ENCODE data around the gene OR14A2.
"Not testable (repeated sequence)": the region's sequence is repeated elsewhere in the genome, so short reads cannot be mapped to it uniquely, and the experiment has no call there.

OR14A2 gene
- total RNA-seq = 0 reads per million in 2 donors

GRCh38 chr1:247748041-247748440 lies at the start of gene OR14A2:
TSS of gene OR14A2 (minus strand) at chr1:247748141.
- DNase-seq = no peak

GRCh38 chr1:247797518-247797917 lies 49.6 kb upstream of the OR14A2 start:
- no peak for DNase-seq

- no peak for DNase-seq
These were observed 21.7 kb upstream of the OR14A2 start for GRCh38 chr1:247769603-247770002.

GRCh38 chr1:247760456-247760855 lies 12.5 kb upstream of the OR14A2 start, which contains the start of gene OR1C1:
TSS of gene OR1C1 (minus strand) at chr1:247760556. CDS start at chr1:247758406, 2,150 bp downstream.
- no peak for DNase-seq

- not testable (repeated sequence) for DNase-seq
These were observed 6.4 kb upstream of the OR14A2 start for GRCh38 chr1:247754311-247754710.

- DNase-seq = no peak
These were observed 1.9 kb upstream of the OR14A2 start for GRCh38 chr1:247749870-247750269.

GRCh38 chr1:247747616-247748015 lies 325 bp downstream of the OR14A2 start:
- DNase-seq = no peak

- no peak for DNase-seq
These were observed 1.5 kb downstream of the OR14A2 start for GRCh38 chr1:247746391-247746935.

- not testable (repeated sequence) for DNase-seq
These were observed 5.7 kb downstream of the OR14A2 start for GRCh38 chr1:247742215-247742760.

- no peak for DNase-seq
These were observed 6.2 kb downstream of the OR14A2 start for GRCh38 chr1:247741756-247742155.

- no peak for DNase-seq
These were observed 7.2 kb downstream of the OR14A2 start for GRCh38 chr1:247740721-247741120.

GRCh38 chr1:247738315-247738714 lies 9.6 kb downstream of the OR14A2 start, which contains the start of gene OR14K1:
TSS of gene OR14K1 (plus strand) at chr1:247738615. CDS start at chr1:247738615, 0 bp downstream.
- no peak for DNase-seq

GRCh38 chr1:247721222-247721621 lies 26.7 kb downstream of the OR14A2 start:
- DNase-seq = no peak

- DNase-seq = no peak
These were observed 31.4 kb downstream of the OR14A2 start, which contains the start of gene OR6F1 for GRCh38 chr1:247716546-247716945. TSS of gene OR6F1 (minus strand) at chr1:247716646. CDS start at chr1:247712755, 3,891 bp downstream.

GRCh38 chr1:247713753-247714152 lies 34.2 kb downstream of the OR14A2 start:
- no peak for DNase-seq

- not testable (repeated sequence) for DNase-seq
These were observed 37.3 kb downstream of the OR14A2 start for GRCh38 chr1:247710681-247711080.

- DNase-seq = no peak
These were observed 46.6 kb downstream of the OR14A2 start for GRCh38 chr1:247701338-247701737.

- no peak for DNase-seq
These were observed 66.5 kb downstream of the OR14A2 start for GRCh38 chr1:247681288-247681897.

GRCh38 chr1:247680171-247680570 lies 67.8 kb downstream of the OR14A2 start:
- no peak for DNase-seq

- DNase-seq = no peak
These were observed 68.3 kb downstream of the OR14A2 start, which contains the start of gene OR13G1 for GRCh38 chr1:247679639-247680038. TSS of gene OR13G1 (minus strand) at chr1:247679739. CDS start at chr1:247673041, 6,698 bp downstream.
